COLO829 (cell line): Measurements from ENCODE around the gene TMBIM4.
"Not testable (repeated sequence)": the region's sequence is repeated elsewhere in the genome, so short reads cannot be mapped to it uniquely, and the experiment has no call there.

ENCODE experiments used
- DNase-seq: peaks from one replicate; pipeline ENCODE4 v3.0.0; 2012; ENCODE audit warnings: low spot score

TMBIM4 gene

GRCh38 chr12:66169221-66170170 lies at the start of gene TMBIM4:
TSS of gene TMBIM4 (minus strand) at chr12:66169996. CDS start at chr12:66169951, 45 bp downstream.
- DNase-seq = peak; percentile 75

GRCh38 chr12:66217342-66217917 lies 47.6 kb upstream of the TMBIM4 start:
- DNase-seq = no peak

- DNase-seq = not testable (repeated sequence)
These were observed 43.2 kb upstream of the TMBIM4 start for GRCh38 chr12:66213011-66213410.

- not testable (repeated sequence) for DNase-seq
These were observed 41.8 kb upstream of the TMBIM4 start for GRCh38 chr12:66211573-66211972.

GRCh38 chr12:66210840-66211239 lies 41.0 kb upstream of the TMBIM4 start:
- DNase-seq = no peak

GRCh38 chr12:66206141-66206540 lies 36.3 kb upstream of the TMBIM4 start:
- no peak for DNase-seq

GRCh38 chr12:66203820-66204219 lies 34.0 kb upstream of the TMBIM4 start:
- no peak for DNase-seq

- DNase-seq = no peak
These were observed 30.2 kb upstream of the TMBIM4 start for GRCh38 chr12:66199831-66200509.

GRCh38 chr12:66199141-66199540 lies 29.3 kb upstream of the TMBIM4 start:
- DNase-seq = no peak

- DNase-seq = no peak
These were observed 27.7 kb upstream of the TMBIM4 start for GRCh38 chr12:66197495-66197921.

GRCh38 chr12:66196806-66197205 lies 27.0 kb upstream of the TMBIM4 start:
- DNase-seq = no peak

GRCh38 chr12:66195242-66195641 lies 25.4 kb upstream of the TMBIM4 start:
- no peak for DNase-seq

- DNase-seq = no peak
These were observed 24.3 kb upstream of the TMBIM4 start for GRCh38 chr12:66194122-66194521.

- DNase-seq = no peak
These were observed 21.8 kb upstream of the TMBIM4 start for GRCh38 chr12:66191547-66192126.

GRCh38 chr12:66190519-66191370 lies 20.9 kb upstream of the TMBIM4 start:
- no peak for DNase-seq

- no peak for DNase-seq
These were observed 20.1 kb upstream of the TMBIM4 start for GRCh38 chr12:66189889-66190288.

- DNase-seq = no peak
These were observed 19.7 kb upstream of the TMBIM4 start for GRCh38 chr12:66189486-66189843.

- no peak for DNase-seq
These were observed 19.0 kb upstream of the TMBIM4 start, which contains the start of gene IRAK3 for GRCh38 chr12:66188584-66189485. TSS of gene IRAK3 (plus strand) at chr12:66189214. CDS start at chr12:66189300, 86 bp downstream.

GRCh38 chr12:66187821-66188220 lies 18.0 kb upstream of the TMBIM4 start:
- no peak for DNase-seq

GRCh38 chr12:66187036-66187435 lies 17.2 kb upstream of the TMBIM4 start:
- DNase-seq = no peak
